Motor neuron (in vitro differentiated cells): ENCODE measurements around the gene SHROOM3. TPM values are rescaled to one million over a fixed set of nuclear protein-coding genes. Genes with fewer than 3 reads are reported as not detected.
A peak's percentile ranks its signal among the peaks of the same experiment; 100 is the strongest.

Experiments
- ATAC-seq, 8 experiments: fragments of 200-7000 bp; cut with Tn5 transposase; replicated peaks in 6 of 8; 2 replicates each; pipeline ENCODE4 v1.8.0; 2021; ENCODE audit warnings: mild to moderate bottlenecking in 8 of 8, moderate library complexity in 8 of 8
- H3K27ac ChIP-seq, 2 donors: fragments of 250-450 bp; sonication (Bioruptor Pico); 2 replicates each; pipeline ENCODE4 v1.9.0; 2021; ENCODE audit warnings: antibody characterized with exemption in 2 of 2, mild to moderate bottlenecking in 2 of 2, moderate library complexity in 1 of 2
- H3K4me1 ChIP-seq, 2 donors: fragments of 250-450 bp; sonication (Bioruptor Pico); replicated peaks in 1 of 2; 2 replicates each; pipeline ENCODE4 v1.6.1; 2021; ENCODE audit warnings: antibody characterized with exemption in 2 of 2, mild to moderate bottlenecking in 2 of 2, moderate library complexity in 1 of 2
- H3K4me3 ChIP-seq, 5 donors: fragments of 250-450 bp; sonication (Bioruptor Pico); 2 replicates each; pipeline ENCODE4 v1.9.0; 2021; ENCODE audit warnings: antibody characterized with exemption in 5 of 5, mild to moderate bottlenecking in 5 of 5, moderate library complexity in 4 of 5
- WGBS, 10 experiments: fragments of 450-650 bp; shearing (Covaris generic); methylation state at CpG; one replicate each; pipeline ENCODE4 v1.0.0; 2022; 5-methylcytosine and 5-hydroxymethylcytosine counted together
- in situ Hi-C, 9 experiments: fragments of 400-800 bp; cut with MboI; loops; one replicate each; pipeline ENCODE4 v1.15.0; 2021; ENCODE audit warnings: low sequenced_read_pairs in 9 of 9, low pct_unique_long_range_greater_than_20kb in 2 of 9; ENCODE audit not compliant: unreplicated experiment in 9 of 9
- total RNA-seq, 8 experiments: library from RNA; unstranded; fragments of 300-600 nt; gene quantifications; 2 replicates each; pipeline versions ENCODE4 v1.2.3 to v1.2.4, GENCODE V29; 2022

The SHROOM3 gene
- total RNA-seq, 8 experiments from 2014 or later, result 0.49 to 51.0 (median 7.9) TPM

DNA sequence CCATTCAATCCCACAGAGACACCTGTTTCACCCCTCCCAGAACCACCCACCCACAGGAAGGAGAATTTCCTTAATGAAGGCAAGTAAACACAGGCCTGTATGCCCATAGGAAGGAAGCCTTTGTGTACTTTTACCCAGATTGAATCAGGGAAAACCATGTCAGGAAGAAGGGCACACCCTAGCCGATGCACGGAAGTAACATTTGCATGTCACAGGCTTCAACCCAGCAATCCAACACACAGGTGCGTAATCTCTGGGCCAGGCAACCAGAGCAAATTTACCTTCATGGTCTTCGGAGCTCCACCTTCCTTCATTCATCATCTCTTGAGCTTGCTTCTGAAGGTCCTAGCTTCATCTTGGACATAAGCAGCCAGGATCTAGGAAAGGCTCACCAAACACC is 206.3 kb downstream of the SHROOM3 start:
- ATAC-seq, result peak in 1 of 8 experiments; percentile 27
- no peak overlapping the region for H3K4me3 ChIP-seq
- in situ Hi-C loops, result no loop called here
- H3K4me1 ChIP-seq, result no peaks in the 10 kb centered on the region
- no peak overlapping the region for H3K27ac ChIP-seq
- WGBS, 10 experiments, result 33 to 100% (median 100%) methylated on average over 1 to 3 of the region's 4 CpGs; no CpG with 5 or more reads in 5 of the 10 experiments

DNA sequence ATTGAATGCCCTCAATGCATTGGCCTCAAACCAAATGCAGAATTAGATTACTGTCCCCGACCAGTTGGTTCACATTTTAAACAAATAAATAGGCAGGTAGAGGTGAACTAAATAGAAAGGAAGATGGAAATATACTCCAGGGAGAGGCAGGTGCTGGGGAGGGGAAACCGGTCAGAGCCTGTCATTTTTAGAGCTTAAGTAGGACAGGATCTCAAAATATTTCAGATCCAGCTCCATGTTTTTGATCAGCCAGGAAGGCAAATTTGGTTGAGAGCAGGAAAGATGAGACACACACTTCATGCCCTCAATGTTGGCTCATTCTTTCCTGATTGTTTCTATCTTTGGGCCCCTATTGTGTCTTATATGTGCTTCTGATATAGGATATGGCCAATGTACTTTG is 206.7 kb downstream of the SHROOM3 start:
- in situ Hi-C loops, result no loop called here

DNA sequence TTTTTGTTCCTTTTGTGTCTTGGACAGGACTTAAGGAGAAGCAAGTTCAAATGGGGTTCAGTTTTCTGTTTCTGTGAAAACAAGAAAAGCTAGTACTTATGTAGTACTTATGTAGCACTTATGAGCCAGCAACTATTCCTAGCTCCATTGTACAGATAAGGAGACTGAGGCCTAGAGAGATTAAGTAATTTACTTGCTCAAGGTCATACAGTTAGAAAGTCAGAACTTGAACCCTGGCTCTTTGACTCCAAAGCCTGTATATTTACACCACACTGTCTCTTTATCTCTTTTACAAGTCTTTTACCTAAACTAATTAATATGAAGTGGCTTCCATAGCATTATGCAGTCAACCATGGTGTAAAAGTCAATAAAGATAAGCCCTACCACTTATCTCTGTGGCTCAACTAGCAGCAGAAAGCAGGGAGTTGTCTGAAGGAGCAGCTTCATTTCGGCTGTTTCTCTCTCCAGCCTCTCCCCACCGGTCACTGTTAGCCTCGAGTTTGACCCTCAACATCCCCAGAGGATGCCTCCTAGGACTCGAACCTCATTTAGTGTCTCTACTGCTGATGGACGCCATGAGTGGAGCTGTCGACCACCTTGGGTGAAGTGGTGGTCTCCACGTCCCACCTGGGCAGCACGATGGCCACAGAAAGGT is 209.9 kb downstream of the SHROOM3 start:
- no peak overlapping the region for H3K27ac ChIP-seq
- WGBS, 10 experiments, result 67 to 100% (median 91%) methylated on average over 1 to 6 of the region's 8 CpGs; no CpG with 5 or more reads in 4 of the 10 experiments

More for the DNA sequence above, 206.7 kb downstream of the SHROOM3 start:
- no peak overlapping the region for H3K27ac ChIP-seq
- no peaks in the 10 kb centered on the region for H3K4me1 ChIP-seq
- H3K4me3 ChIP-seq, result no peak overlapping the region
- ATAC-seq, result no peak
- WGBS, 10 experiments, result 90 to 100% (median 100%) methylated on average over 1 to 2 of the region's 2 CpGs; no CpG with 5 or more reads in 3 of the 10 experiments

DNA sequence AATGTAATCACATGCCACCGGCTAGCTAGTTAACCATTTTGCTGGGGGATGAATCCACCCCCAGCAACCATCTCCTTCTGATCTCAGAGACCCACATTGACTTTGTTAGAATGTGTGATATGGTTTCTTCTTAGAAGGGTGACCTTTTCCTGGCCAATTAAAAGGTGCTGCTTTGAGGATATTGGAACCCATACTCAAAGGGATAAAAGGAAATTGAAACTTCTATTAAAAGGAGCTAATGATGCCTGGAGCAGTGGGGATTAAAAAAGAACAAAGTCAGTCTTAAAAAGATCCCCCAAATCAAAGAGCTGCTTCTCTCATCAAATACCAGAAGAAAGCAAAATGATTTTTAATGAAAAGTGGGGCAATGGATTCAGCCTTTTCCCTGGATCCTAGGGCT is 214.1 kb downstream of the SHROOM3 start:
- WGBS, 10 experiments, result 75 to 100% (median 91%) methylated on average over 1 of the region's 1 CpG; no CpG with 5 or more reads in 1 of the 10 experiments

More for the DNA sequence above, 209.9 kb downstream of the SHROOM3 start:
- in situ Hi-C loops, result no loop called here
- ATAC-seq, result no peak
- H3K4me3 ChIP-seq, result no peak overlapping the region
- no peaks in the 10 kb centered on the region for H3K4me1 ChIP-seq

DNA sequence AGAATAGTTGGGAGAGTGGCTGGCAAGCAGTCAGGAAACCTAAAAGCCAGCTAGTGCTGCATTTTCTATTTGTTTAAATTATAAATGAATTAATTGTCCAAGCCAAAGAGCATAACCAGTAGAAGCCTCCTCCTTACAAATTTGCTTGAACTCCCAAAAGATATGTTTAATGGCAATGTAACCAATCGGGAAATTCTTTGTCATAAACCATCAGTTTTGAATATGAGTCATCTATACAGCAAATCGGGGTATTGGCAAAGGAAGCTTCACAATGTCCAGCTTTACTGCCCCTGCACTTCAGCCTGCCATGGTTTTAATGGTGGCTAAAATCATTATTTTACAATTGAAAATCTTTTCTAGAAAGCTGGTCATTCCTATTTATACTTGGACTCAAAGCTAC is 216.6 kb downstream of the SHROOM3 start:
- in situ Hi-C loops, result no loop called here
- 20 to 100% (median 83%) methylated on average over 1 to 2 of the region's 2 CpGs; no CpG with 5 or more reads in 2 of the 10 experiments for WGBS, 10 experiments
- no peak for ATAC-seq
- Histone ChIP-seq H3K4me3 (no peak overlapping the region), H3K27ac (no peak overlapping the region), H3K4me1 (no peaks in the 10 kb centered on the region)

More for the DNA sequence above, 214.1 kb downstream of the SHROOM3 start:
- Histone ChIP-seq H3K27ac (no peak overlapping the region), H3K4me1 (no peaks in the 10 kb centered on the region), H3K4me3 (no peak overlapping the region)
- no peak for ATAC-seq
- in situ Hi-C loops, result no loop called here

DNA sequence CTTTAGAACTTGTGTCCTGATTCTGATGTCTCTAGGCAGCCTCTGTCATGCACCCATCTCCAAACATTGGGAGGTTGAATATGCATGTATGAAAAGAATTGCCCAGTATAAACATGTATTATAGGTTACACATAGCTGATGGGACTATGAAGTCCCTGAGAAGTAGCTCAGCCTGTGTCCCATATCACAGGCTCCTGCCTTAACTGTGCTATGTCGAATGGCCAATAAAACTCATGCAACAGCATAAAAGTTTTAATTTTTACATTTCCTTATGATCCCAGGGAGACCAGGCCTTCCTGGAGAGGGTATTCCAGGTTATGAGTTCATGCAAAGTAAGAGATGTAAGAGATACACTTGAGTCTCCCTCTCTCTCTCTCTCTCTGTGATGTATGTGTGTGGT is 217.4 kb downstream of the SHROOM3 start:
- ATAC-seq, result no peak
- in situ Hi-C loops, result no loop called here
- no peak overlapping the region for H3K4me3 ChIP-seq
- no peaks in the 10 kb centered on the region for H3K4me1 ChIP-seq
- 43 to 100% (median 100%) methylated on average over 1 of the region's 1 CpG; no CpG with 5 or more reads in 7 of the 10 experiments for WGBS, 10 experiments
- no peak overlapping the region for H3K27ac ChIP-seq

DNA sequence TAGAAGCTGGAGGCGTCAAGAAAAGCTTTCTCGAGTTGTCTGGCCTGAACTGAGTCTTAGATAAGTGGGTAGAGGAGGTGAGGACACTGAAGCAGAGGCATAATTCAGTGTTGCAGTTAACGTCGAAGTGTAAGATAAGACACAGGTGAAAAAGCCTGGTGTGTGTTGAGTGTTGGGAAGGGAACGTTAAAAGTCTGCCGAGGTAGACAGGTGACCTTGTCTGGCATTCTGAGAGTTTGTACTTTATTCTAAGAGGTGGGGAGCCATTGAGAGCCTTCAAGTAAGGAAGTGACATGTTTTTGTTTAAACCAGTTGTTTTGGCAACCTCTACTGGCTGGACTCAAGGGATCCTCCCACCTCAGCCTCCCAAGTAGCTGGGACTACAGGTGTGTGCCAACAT is 219.1 kb downstream of the SHROOM3 start:
- WGBS, 10 experiments, result 40 to 100% (median 90%) methylated on average over 2 to 5 of the region's 6 CpGs; no CpG with 5 or more reads in 3 of the 10 experiments
- in situ Hi-C loops, result no loop called here
- Histone ChIP-seq H3K4me3 (no peak overlapping the region), H3K4me1 (no peaks in the 10 kb centered on the region), H3K27ac (no peak overlapping the region)
- no peak for ATAC-seq

DNA sequence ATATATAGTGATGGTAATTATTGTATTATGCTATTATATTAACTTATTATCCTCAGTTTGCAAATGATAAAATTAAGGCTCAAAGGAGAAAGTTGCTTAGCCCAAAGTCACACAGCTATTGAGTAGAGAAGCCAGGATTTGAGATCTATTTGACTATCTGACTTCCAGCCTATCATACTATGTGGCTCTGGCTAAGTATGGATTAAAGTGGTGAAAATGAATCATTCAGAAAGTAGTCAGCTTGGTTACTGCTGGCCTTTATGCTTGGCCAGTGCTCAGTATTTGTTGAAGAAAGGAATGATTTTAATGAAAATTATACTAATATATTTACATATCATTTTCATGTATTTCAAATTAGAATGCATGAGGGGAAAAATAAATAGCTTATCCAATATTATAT is 219.8 kb downstream of the SHROOM3 start:
- no peak for ATAC-seq
- Histone ChIP-seq H3K4me3 (no peak overlapping the region), H3K4me1 (no peaks in the 10 kb centered on the region), H3K27ac (no peak overlapping the region)
- in situ Hi-C loops, result no loop called here

DNA sequence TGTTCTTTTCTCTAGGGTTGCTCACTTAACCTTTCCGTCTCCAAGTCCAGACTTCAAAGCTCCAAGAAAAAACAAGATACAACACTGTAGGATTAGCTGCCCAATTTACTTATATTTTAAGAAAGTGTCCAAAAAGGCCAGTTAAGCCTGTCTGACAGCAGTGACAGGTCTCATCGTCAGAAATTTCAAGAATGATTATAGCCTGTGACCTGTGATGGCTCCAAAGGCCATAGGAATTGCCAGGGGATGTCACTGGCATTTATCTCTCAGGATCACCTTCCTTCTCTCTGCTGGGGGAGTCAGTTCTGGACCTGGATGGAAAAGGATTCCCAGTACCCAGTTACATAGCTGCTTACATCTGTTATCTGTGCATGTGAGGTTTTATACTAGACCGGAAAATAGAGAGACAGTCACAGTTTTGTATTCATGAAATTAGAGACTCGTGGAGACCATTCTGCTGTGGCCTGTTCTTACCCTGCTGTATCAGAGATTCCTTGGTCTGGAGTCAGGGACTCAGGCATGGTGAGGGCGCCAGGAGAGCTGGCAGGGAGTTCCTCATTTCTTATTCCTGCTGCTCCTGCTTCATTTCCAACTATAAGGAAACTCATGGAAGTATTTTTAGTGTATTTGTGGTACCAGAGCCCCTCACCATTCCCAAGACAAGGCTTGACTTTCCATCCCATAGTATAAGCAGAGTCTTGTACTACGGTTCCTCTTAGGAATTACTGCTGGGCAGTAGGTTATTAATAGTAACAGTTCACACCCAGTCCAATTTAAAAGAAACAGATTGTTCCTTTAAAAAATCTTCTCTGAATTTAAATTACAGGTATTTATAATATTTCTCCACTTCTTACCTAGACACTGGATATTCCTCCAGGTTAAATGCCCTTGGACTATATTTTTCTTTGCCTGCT is 220.8 kb downstream of the SHROOM3 start:
- in situ Hi-C loops, result no loop called here
- Histone ChIP-seq H3K4me1 (no peaks in the 10 kb centered on the region), H3K4me3 (no peak overlapping the region), H3K27ac (no peak overlapping the region)
- WGBS, 10 experiments, result 0 to 100% (median 70%) methylated on average over 1 to 4 of the region's 6 CpGs
- peak in 2 of 8 experiments; percentile 27 to 30 for ATAC-seq

DNA sequence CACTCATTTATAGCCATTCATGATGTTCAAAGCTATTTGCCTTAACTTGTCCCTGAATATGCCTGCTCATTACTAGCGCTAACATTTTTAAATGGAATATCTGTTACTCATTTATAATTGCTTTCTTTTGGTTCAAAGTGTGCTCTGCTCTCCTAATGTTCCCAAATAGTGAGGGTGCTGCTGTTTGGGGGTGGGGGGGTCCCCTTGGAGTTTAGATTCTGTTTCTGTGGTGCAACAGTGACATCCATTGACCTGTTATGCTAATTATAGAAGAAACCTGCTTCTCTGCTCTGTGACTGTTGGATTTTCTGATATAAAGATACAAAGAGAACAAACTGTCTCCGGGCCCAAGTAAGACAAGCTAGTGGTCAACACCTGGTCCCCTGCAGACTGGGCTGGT is 222.4 kb downstream of the SHROOM3 start:
- Histone ChIP-seq H3K27ac (no peak overlapping the region), H3K4me3 (no peak overlapping the region), H3K4me1 (no peaks in the 10 kb centered on the region)
- no peak for ATAC-seq
- in situ Hi-C loops, result no loop called here
- 75 to 100% (median 100%) methylated on average over 1 to 2 of the region's 2 CpGs; no CpG with 5 or more reads in 2 of the 10 experiments for WGBS, 10 experiments

DNA sequence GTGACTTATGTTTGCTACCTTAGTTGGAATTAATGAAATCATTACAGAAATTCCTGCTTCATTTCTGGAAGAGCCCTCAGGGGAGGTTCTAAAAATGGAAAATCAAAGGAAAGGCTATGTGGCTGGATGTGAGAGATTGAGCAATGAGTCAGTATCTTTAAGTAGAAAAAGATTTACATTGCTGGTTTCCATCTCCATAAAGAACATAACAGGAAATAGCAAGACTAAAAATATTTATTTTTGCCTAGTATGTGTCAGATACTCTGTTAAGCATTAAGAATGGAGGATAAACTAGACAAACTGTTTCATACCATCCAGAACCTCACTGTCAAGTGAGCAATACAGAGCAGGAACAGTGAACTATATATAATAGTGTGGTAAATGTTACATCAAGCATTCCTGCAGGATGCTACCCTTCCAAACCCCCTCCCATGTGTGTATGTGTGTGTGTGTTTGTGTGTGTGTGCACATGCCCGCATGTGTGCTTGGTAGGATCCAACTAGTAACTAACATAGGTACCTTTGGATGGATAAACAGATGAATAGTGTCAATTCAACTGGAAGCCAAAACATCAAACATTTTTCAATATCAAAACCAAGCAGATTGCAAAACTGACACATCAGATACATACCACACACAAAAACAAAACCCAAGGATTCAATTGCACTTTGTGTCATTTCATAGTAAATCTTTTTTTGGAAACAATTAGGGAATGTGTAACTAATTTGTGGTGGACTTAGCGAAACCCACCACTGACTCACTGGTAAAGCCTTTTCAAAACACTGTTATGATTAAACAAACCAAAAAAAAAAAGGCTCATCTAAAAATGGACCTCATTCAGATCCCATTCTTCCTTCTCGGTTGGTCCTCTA is 223.4 kb downstream of the SHROOM3 start:
- ATAC-seq, result peak in 4 of 8 experiments; percentile 19 to 70 (median 63)
- Histone ChIP-seq H3K27ac (no peak overlapping the region), H3K4me3 (no peak overlapping the region), H3K4me1 (no peaks in the 10 kb centered on the region)
- 20 to 100% (median 83%) methylated on average over 1 to 3 of the region's 3 CpGs; no CpG with 5 or more reads in 1 of the 10 experiments for WGBS, 10 experiments
- in situ Hi-C loops, result no loop called here

DNA sequence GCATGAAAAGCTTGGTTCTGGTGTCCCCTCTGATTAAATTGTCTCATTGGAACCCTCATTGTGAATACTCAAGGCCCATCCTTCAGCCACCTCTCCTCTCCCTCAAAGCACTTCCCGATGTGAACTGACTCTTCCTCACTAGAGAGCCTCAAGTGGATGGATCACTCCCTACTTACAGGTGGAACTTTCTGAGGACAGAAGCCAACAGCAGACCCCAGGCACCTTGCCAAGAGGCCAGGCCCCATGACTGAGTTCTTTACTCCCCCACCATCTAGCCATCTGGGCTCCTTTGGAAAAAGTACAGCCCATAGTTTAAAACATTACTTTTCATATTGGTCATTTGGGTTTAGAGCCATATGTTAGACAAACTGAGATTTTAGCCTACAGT is 224.1 kb downstream of the SHROOM3 start:
- no peak overlapping the region for H3K4me3 ChIP-seq
- no peaks in the 10 kb centered on the region for H3K4me1 ChIP-seq
- no peak for ATAC-seq
- 67 to 91% (median 88%) methylated on average over 1 of the region's 1 CpG; no CpG with 5 or more reads in 6 of the 10 experiments for WGBS, 10 experiments
- in situ Hi-C loops, result no loop called here
- H3K27ac ChIP-seq, result no peak overlapping the region
